NT2/D1 (cell line): Measurements from ENCODE around the gene NT5C2.
"Not testable (repeated sequence)": the region's sequence is repeated elsewhere in the genome, so short reads cannot be mapped to it uniquely, and the experiment has no call there.

ENCODE experiments used
- DNase-seq: peaks from one replicate; pipeline ENCODE4 v3.0.0-alpha.2; 2011; ENCODE audit warnings: low read depth, low spot score
- H3K27me3 ChIP-seq: 2 replicates; pipeline ENCODE4 v1.6.0; 2011; ENCODE audit warnings: mild to moderate bottlenecking; ENCODE audit not compliant: insufficient read length, insufficient read depth
- H3K36me3 ChIP-seq: 2 replicates; pipeline ENCODE4 v1.6.1; 2011; ENCODE audit warnings: mild to moderate bottlenecking, low read length, mixed read lengths; ENCODE audit not compliant: insufficient read depth, insufficient read length
- H3K4me1 ChIP-seq: 2 replicates; pipeline ENCODE4 v1.5.1; 2011; ENCODE audit not compliant: insufficient read depth, insufficient read length
- H3K4me3 ChIP-seq: 2 replicates; pipeline ENCODE4 v1.5.1; 2011; ENCODE audit warnings: low read depth; ENCODE audit not compliant: insufficient read length
- H3K9ac ChIP-seq: 2 replicates; pipeline ENCODE4 v1.6.0; 2011; ENCODE audit warnings: low read depth; ENCODE audit not compliant: insufficient read length
- H3K9me3 ChIP-seq: 2 replicates; pipeline ENCODE4 v1.5.1; 2011; ENCODE audit warnings: mild to moderate bottlenecking, low read length; ENCODE audit not compliant: insufficient read depth
- SUZ12 ChIP-seq: IDR thresholded peaks from 2 replicates; pipeline ENCODE4 v1.6.1; 2011; ENCODE audit not compliant: insufficient read length, insufficient read depth; ENCODE audit errors: extremely low read depth
- YY1 ChIP-seq: IDR thresholded peaks from 2 replicates; pipeline ENCODE4 v1.6.1; 2011; ENCODE audit not compliant: insufficient read length, insufficient read depth
- ZNF274 ChIP-seq: IDR thresholded peaks from 2 replicates; pipeline ENCODE4 v1.6.1; 2011; ENCODE audit warnings: mild to moderate bottlenecking, low read depth, low read length

The NT5C2 gene

GRCh38 chr10:103069453-103070331 lies 123.4 kb downstream of the NT5C2 start:
- H3K4me3 ChIP-seq, result no peak overlapping the region
- peak; percentile 27 for DNase-seq
- no peaks in the 10 kb centered on the region for H3K27me3 ChIP-seq
- H3K9me3 ChIP-seq, result no peaks in the 10 kb centered on the region
- TF ChIP-seq ZNF274 (no peak), YY1 (no peak), SUZ12 (no peak)
- peaks cover 2% of the 10 kb centered on the region for H3K4me1 ChIP-seq
- no peak overlapping the region for H3K9ac ChIP-seq
- H3K36me3 ChIP-seq, result peaks cover 7% of the 10 kb centered on the region

GRCh38 chr10:103067956-103068355 lies 125.1 kb downstream of the NT5C2 start:
- no peaks in the 10 kb centered on the region for H3K9me3 ChIP-seq
- H3K9ac ChIP-seq, result no peak overlapping the region
- peaks cover 2% of the 10 kb centered on the region for H3K4me1 ChIP-seq
- H3K27me3 ChIP-seq, result no peaks in the 10 kb centered on the region
- TF ChIP-seq ZNF274 (no peak), YY1 (no peak), SUZ12 (no peak)
- H3K36me3 ChIP-seq, result peaks cover 7% of the 10 kb centered on the region
- no peak overlapping the region for H3K4me3 ChIP-seq
- DNase-seq, result no peak

DNA sequence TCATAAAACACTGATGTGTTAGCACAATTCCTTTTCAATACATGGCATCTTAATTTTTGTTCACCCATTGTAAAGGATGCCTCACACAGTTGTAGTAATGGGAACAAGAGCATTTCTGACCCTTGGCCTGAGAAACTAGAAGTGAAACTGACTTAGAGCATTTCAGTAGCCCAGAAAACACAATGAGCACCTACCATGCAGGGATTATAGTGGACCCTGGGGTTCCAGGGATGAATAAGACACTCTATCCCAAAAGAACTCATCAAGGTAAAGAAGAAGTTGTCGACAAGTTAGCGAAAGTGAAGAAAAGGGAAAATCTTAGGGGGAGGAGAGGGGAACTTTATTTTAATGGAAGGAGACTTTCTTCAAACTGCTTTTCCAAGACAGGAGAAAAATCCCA lies 125.6 kb downstream of the NT5C2 start:
- Histone ChIP-seq H3K4me3 (no peak overlapping the region), H3K36me3 (peaks cover 7% of the 10 kb centered on the region), H3K9ac (no peak overlapping the region), H3K4me1 (peaks cover 2% of the 10 kb centered on the region), H3K27me3 (no peaks in the 10 kb centered on the region), H3K9me3 (no peaks in the 10 kb centered on the region)
- DNase-seq, result no peak
- TF ChIP-seq YY1 (no peak), SUZ12 (no peak), ZNF274 (no peak)

GRCh38 chr10:103067099-103067477 lies 126.0 kb downstream of the NT5C2 start:
- not testable (repeated sequence) for H3K4me1 ChIP-seq, DNase-seq, H3K27me3 ChIP-seq, H3K9ac ChIP-seq, H3K4me3 ChIP-seq, H3K9me3 ChIP-seq, H3K36me3 ChIP-seq

- Histone ChIP-seq H3K4me1 (no peaks in the 10 kb centered on the region), H3K4me3 (no peak overlapping the region), H3K27me3 (no peaks in the 10 kb centered on the region), H3K9ac (no peak overlapping the region), H3K36me3 (peaks cover 7% of the 10 kb centered on the region), H3K9me3 (no peaks in the 10 kb centered on the region)
- DNase-seq, result no peak
- no peak for TF ChIP-seq ZNF274
- TF ChIP-seq YY1, result no peak
- no peak for TF ChIP-seq SUZ12
Observed at GRCh38 chr10:103066141-103067098, 126.7 kb downstream of the NT5C2 start.

GRCh38 chr10:103064956-103065355 lies 128.1 kb downstream of the NT5C2 start:
- no peaks in the 10 kb centered on the region for H3K27me3 ChIP-seq
- H3K9me3 ChIP-seq, result no peaks in the 10 kb centered on the region
- no peak overlapping the region for H3K9ac ChIP-seq
- DNase-seq, result no peak
- H3K4me3 ChIP-seq, result no peak overlapping the region
- H3K36me3 ChIP-seq, result peaks cover 7% of the 10 kb centered on the region
- TF ChIP-seq ZNF274, result no peak
- H3K4me1 ChIP-seq, result no peaks in the 10 kb centered on the region

DNA sequence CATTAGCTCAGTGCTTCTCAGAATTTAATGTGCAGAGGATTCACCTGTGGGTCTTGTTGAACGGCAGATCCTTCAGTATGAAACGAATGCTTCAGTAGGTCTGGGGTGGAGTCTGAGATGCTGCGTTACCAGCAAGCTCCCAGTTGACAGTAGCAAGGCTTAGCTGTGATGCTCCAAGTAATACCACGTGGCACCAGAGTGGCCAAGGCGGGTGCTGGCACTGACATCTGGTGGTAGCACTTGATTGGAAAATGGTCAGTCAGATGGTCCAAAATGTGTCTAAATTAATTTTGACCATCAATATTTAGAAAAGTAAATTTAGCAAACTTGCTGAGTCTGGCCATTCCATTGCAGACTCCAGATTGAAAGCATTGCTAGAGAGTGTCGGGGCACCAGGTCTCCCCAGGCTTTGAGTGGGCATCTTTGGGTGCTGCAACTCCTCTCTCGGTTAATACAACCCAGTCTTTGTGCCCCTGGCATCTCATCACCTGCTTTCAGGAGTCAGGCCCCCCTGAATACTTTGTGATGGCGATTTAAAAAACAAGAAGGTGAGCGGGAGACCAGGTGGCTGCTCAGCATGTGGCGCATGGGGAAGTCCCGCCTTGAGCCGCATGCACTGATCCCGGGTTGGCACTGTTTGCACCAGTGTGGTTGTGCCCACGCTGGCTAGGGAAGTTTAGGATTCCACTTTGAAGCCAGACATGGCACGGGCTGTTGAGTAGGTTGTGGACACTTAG lies 130.1 kb downstream of the NT5C2 start:
- Histone ChIP-seq H3K4me1 (no peaks in the 10 kb centered on the region), H3K9me3 (no peaks in the 10 kb centered on the region), H3K36me3 (peaks cover 3% of the 10 kb centered on the region), H3K27me3 (no peaks in the 10 kb centered on the region), H3K9ac (no peak overlapping the region), H3K4me3 (no peak overlapping the region)
- TF ChIP-seq SUZ12 (no peak), YY1 (no peak), ZNF274 (no peak)
- no peak for DNase-seq
